ENCODE results near the gene CRTC3.
"Not testable (repeated sequence)": the region's sequence is repeated elsewhere in the genome, so short reads cannot be mapped to it uniquely, and the experiment has no call there.

CRTC3 gene, protein sequence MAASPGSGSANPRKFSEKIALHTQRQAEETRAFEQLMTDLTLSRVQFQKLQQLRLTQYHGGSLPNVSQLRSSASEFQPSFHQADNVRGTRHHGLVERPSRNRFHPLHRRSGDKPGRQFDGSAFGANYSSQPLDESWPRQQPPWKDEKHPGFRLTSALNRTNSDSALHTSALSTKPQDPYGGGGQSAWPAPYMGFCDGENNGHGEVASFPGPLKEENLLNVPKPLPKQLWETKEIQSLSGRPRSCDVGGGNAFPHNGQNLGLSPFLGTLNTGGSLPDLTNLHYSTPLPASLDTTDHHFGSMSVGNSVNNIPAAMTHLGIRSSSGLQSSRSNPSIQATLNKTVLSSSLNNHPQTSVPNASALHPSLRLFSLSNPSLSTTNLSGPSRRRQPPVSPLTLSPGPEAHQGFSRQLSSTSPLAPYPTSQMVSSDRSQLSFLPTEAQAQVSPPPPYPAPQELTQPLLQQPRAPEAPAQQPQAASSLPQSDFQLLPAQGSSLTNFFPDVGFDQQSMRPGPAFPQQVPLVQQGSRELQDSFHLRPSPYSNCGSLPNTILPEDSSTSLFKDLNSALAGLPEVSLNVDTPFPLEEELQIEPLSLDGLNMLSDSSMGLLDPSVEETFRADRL

DNA sequence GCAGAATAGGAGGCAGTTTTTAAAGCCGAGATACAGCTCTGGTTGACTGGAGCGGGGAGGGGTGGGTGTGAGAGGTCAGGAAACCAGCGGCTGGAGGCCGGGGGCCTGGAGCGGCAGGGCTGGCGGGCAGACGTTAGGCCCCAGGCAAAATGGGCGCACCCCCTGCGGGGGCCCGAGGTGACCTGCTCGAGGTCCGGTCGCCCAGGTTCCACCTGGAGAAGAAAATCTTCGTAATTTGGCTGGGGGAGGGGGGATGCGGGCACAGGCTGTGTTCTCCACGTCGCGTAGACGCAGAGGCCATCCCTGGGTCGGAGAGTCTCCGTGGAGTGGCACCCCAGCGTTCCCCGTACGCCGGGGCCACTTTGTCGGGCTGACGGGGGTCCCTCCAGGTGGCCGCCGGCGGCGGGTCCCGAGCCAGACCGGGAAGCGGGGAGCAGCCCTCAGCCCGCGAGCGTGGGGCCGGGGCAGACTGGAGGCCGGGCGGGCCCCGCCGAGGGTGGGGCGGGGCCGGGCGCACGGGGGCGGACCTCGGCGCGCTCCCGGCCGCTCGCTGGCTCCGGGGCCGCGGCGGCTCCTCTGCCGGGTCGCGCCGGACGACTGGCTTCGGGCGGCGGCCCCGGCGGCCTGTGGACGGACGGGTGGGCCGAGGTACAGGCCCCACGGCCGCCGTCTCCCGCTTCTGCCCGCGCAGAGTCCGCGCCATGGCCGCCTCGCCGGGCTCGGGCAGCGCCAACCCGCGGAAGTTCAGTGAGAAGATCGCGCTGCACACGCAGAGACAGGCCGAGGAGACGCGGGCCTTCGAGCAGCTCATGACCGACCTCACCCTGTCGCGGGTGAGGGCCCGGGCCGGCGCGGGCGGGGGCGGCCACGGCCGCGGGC lies at the start of gene CRTC3:
Gene CRTC3 (plus strand): TSS at position 553 of the 879 bp plus-strand sequence. CDS start 149 bp downstream, at position 702.
- no peak for DNase-seq (ENCODE audit: low read depth, low spot score)

DNA sequence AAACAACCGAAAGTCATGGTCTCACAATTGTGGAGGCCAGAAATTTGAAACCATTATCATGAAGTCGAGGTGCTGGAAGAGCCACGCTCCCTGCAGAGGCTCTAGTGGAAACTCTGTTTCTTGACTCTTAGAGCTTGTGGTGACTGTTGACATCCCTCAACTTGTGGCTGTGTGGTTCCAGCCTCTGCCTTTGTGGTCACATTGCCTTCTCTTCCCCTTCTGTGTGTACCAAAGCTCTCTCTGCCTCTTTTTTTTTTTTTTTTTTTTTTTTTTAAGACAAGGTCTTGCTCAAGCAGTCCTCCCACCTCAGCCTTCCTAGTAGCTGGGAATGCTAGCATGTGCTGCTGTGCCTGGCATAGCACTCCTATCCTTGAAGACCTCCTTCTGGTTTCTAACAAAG lies 48.7 kb upstream of the CRTC3 start:
- no peak for DNase-seq (ENCODE audit: low read depth, low spot score)

DNA sequence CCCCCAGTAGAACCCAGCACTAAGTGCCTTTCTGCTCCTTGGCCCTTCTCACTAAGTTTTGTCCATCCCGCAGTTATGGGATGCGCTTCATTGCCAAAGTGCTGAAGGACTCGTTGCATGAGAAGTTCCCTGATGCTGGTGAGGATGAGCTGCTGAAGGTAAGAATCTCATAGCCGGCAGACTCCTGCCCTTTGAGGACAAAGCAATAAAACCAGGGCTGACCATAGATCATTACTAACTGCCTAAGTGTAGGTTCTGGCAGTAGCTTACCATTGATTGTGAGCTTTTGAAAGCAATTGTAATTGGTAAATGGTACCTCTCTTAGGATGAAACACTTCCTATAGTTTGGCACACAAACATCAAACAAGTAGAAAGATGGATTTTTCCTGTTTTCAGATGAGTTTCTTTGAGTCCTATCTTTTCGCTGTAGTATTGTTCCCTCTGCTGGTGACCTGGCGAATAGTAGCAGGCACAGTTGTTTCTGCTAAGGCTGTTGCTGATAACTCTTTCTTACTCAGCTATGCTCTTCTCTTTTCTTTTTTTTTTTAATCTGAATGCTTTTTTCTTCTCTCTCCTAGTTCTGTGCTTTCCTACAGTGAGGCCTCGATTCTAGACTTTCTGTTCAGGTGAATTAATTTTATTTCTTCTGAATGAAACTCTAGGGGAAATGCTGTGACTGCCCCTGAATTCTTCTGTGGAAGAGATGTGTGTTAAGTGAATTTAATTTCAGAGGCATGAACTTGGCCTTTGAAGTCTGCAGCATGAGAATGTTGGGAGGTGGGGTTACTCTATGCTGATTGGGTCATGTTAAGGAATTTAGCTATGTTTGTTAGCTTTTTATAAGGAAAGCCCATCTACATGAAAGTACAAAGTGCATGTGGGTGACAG lies 47.4 kb upstream of the CRTC3 start:
- DNase-seq (ENCODE audit: low read depth, low spot score) = peak; percentile 33

DNA sequence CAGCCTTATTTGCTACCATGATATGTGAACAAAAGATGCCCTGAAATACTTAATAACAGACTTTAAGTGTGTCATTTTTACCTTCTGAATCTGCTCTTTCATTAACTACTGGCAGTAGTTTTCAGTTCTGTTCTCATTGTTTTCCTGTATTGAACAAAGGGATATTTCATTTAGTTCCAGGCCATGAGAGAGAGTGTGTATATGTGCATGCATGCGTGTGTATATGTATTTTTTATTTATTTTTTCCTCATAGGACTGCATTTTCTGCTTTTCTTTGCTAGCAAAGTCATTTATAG lies 46.8 kb upstream of the CRTC3 start:
- DNase-seq (ENCODE audit: low read depth, low spot score) = no peak

DNA sequence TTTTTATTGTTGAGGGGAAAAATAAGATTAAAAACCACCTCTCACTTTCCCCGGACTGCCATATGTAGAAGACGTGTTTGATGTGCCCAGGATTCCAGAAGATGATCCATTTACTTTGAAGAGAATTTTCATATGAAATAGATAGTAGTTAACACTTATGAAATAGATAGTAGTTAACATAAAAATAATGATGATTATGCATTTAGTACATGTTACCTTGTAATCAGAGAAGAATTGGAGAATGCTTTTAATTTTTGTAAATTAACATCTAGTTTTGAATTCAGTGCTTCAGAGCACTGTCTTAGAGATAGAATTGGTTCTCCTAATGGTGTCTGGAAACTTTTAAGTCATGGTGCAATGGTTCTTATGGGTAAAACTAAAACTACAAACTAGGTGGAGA lies 46.1 kb upstream of the CRTC3 start:
- DNase-seq (ENCODE audit: low read depth, low spot score) = no peak

DNA sequence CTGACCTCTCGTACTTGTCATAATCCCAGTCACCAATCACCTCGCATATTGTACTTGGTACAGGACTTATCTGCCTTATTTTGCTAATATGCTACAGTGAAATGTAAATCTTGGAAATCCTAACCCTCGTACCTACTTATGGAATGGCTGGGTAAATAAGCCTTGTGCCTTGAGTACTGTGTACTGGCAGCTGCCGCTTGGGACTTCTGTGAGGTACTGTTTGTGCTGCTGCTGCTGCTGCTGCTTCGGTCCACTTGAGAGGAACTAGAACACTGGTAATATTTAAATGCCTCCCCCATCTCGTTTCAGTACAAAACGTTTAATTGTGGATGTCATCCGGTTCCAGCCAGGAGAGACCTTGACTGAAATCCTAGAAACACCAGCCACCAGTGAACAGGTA lies 42.5 kb upstream of the CRTC3 start:
- DNase-seq (ENCODE audit: low read depth, low spot score) = no peak

DNA sequence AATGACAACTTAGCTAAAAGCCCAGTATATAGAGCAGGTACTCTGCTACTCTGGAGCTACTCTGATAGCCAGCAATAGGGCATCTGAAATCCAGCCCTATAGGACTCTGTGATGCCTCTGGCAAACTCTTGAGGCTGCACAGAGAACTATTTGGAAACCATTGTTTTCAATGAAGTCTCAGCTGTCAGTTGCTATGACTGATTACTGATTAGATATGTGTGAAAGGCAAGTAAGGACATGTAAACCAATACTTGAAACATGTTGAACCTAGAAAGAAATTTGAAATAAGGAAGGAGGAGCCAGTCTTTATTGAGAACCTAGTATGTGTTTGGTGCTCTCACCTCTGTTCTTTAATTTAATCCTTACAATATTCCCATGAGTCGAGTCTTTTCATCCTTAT lies 40.2 kb upstream of the CRTC3 start:
- no peak for DNase-seq (ENCODE audit: low read depth, low spot score)

DNA sequence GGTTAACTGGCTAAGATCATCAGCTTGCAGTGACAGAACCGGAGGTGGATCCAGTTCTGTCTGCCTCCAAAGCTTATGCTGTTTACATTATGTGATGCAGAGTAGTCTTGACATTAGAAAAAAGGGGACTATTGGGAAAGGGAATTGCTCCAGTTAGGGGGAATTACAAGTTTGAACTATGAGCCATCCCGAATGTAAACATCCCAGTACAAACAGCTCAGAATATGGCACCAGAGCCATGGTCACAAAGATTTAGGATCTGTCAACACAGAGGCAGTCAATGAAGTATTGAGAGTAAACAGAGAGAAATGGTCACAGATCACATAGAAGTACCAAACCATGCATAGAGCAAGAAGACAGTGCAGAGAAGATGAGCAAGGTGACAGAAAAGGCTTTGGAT lies 39.8 kb upstream of the CRTC3 start:
- DNase-seq (ENCODE audit: low read depth, low spot score) = no peak

DNA sequence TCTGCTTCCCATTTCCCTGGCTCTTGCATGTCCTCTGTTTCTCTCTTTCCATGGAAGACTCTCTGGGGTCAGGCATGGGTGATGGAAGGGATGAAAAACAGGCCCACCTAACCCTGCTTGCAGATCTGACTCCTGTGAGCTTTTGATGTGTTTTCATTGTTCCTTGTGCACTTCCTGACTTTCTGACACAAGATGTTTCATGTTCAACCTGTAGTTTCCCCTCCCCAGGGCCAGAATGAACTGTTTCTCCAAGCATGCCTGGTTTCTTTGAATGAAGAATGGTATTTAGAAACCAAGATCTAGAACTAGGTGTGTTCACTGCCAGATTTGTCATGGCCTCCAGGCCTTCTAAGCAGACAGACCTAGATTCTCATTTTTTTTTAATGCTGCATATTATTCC lies 36.1 kb upstream of the CRTC3 start:
- no peak for DNase-seq (ENCODE audit: low read depth, low spot score)

DNA sequence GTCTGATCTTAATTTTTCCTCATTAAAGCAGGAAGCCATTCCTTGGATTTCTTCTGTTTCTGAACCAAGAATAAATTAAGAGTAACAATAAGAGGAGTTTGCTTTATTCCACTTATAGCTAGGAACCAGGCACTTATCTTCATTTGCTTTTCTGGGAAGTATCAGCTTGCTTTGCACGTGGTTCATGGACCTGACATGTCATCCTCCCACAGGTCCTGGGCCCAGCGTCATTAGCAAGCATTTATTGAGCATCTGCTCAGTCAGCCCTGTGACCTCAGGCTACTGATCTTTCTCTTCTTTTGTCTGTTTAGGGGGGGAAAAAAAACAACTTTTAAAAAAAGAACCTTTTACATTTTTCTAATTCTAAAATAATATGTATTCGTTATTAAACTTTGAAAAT lies 34.7 kb upstream of the CRTC3 start:
- DNase-seq (ENCODE audit: low read depth, low spot score) = no peak

DNA sequence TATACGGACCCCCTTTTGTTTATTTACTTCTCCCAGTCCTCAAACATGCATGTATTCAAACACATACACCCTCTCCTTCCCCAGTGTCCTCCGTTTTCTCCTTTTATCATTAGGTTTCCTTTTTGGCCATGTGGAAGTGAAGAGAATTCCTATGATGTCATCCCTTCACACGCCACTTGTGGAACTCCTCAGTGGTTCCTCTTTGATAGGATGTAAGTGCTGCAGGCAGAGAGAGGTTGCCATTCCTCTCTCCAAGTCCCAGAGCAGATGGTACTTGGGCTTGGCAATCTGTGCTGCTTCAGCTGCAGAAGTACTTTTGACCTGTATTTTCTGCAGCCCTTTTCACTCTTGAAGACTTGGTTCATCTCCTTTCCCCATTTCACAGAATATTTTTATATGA lies 32.9 kb upstream of the CRTC3 start:
- DNase-seq (ENCODE audit: low read depth, low spot score) = no peak

DNA sequence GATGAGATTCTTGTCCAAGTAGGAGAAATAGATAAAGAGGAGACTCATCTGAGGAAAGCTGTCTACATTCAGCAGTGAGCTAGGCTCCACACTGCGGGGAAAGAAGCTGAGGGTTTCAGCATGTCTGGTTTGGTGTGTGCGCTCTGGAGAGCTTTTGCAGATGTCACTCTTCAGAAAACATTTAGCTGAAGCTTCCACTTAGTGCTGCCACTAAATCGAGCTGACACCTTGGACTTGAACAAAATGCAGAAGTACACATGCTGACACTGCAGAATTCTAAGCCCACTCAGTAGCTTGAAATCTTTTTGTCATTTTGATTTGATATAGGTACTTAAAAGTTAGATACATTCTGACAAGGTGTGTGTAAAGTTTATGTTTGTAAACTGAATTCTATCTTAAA lies 32.3 kb upstream of the CRTC3 start:
- no peak for DNase-seq (ENCODE audit: low read depth, low spot score)

DNA sequence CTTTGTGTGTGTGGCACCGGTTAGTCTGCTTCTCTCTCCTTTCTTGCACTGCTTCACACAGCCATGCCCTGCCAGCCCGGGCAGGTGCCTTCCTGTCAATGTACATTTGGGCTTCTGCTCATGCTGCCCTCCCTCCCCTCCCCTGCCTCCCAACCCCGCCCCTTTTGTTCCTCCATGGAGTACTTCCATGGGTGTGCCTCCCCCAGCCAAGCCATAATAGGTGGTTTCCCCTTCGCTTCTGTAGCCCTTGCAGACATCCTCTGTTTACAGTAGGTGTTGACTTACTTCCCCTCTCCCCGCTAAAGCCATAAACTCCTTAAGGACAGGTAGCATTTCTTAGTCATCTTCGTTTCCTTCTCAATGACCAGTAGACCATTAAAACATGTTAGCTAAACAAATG lies 31.8 kb upstream of the CRTC3 start:
- no peak for DNase-seq (ENCODE audit: low read depth, low spot score)

DNA sequence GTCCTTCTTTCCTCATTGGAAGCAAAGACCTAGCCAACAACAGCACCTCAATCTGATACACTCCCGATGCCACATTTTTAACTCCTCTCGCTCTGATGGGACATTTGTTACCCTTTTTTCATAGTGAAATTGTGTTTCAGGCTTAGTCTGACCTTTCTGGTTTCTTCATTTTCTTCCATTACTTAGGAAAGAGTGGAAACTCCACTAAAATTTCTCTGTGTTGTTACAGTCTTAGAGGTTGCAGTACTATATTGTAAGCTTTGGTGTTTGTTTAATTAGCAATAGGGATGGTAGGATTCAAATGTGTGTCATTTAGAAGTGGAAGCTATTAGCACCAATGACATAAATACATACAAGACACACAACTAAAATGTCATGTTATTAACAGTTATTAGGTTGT lies 29.6 kb upstream of the CRTC3 start:
- no peak for DNase-seq (ENCODE audit: low read depth, low spot score)

DNA sequence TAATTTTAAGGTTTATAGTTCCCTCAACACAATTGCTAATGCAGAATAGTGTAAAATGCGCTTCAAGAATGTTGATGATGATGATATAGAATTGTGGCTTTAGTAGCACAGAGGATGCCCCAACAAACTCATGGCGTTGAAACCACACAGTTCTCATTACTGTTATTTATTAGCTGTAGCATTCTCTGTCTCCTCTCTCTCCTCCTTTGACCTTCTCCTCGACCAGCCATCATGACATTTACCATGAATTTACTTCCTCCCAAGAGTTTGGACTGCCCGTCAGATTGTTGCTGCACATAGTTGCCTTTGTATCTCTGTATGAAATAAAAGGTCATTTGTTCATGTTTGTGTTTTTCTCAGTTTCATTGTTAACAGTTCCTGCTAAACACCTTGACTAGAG lies 27.8 kb upstream of the CRTC3 start:
- no peak for DNase-seq (ENCODE audit: low read depth, low spot score)

DNA sequence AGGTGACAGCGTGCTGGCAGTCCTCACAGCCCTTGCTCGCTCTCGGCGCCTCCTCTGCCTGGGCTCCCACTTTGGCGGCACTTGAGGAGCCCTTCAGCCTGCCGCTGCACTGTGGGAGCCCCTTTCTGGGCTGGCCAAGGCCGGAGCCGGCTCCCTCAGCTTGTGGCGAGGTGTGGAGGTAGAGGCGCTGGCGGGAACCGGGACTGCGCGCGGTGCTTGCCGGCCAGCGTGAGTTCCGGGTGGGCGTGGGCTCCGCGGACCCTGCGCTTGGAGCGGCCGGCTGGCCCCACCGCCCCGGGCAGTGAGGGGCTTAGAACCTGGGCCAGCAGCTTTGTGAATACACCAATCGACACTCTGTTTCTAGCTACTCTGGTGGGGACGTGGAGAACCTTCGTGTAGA lies 18.9 kb upstream of the CRTC3 start:
- not testable (repeated sequence) for DNase-seq (ENCODE audit: low read depth, low spot score)

DNA sequence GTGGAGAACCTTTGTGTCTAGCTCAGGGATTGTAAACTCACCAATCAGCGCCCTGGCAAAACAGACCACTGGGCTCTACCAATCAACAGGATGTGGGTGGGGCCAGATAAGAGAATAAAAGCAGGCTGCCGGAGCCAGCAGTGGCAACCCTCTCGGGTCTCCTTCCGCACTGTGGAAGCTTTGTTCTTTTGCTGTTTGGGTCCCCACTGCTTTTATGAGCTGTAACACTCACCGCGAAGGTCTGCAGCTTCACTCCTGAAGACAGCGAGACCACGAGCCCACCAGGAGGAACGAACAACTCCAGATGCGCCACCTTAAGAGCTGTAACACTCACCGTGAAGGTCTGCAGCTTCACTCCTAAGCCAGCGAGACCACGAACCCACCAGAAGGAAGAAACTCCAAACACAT lies 18.5 kb upstream of the CRTC3 start:
- not testable (repeated sequence) for DNase-seq (ENCODE audit: low read depth, low spot score)

DNA sequence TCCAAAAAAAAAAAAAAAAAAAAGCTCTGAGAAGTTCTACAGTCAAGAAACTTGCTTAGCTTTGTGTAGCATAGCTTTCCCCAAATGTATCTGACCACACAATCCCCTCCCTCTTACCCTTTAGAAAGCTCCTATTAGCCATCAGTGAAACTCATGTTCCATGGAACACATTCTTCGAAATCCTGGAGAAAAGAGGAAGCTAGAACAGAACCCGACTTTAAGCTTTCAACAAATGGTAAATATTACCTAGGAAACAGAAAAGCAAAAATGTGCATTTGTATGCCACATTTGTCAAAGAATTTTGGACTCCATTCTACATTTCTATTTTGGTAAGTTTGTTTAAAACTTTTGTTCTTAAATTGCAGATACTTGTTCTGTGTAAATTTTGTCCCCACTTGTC lies 17.4 kb upstream of the CRTC3 start:
- DNase-seq (ENCODE audit: low read depth, low spot score) = no peak

DNA sequence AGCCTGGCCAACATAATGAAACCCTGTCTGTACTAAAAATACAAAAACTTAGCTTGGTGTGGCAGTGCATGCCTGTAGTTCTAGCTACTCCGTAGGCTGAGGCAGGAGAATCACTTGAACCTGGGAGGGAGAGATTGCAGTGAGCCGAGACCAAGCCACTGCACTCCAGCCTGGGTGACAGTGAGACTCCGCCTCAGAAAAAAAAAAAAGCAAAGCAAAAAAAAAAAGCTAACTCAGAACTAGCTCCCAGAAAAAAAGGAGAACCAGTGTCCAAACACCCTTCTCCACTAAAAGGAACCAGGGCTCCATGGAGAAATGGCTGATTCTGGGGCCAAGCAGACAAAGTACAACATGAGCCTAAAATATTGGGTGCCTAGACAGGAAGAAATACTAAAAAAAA lies 16.7 kb upstream of the CRTC3 start:
- no peak for DNase-seq (ENCODE audit: low read depth, low spot score)

DNA sequence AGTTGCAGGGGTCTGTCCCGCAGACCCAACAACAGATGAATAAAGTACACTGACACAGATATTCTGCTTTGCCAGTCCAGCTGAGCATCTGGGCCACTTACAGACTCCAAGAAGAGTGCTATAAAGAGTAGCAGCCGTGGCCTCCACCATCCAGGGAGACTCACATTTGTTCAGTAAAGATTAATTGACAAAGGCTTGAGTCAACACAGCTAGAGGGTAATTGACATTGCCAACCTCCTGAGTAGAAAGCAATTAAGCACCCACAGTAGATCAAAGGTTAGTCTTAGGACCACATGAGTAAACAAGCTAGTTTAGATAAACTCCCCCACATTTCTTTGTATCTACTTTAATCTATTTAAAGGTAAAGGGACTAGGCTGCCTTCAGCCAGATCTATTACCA lies 16.3 kb upstream of the CRTC3 start:
- no peak for DNase-seq (ENCODE audit: low read depth, low spot score)

DNA sequence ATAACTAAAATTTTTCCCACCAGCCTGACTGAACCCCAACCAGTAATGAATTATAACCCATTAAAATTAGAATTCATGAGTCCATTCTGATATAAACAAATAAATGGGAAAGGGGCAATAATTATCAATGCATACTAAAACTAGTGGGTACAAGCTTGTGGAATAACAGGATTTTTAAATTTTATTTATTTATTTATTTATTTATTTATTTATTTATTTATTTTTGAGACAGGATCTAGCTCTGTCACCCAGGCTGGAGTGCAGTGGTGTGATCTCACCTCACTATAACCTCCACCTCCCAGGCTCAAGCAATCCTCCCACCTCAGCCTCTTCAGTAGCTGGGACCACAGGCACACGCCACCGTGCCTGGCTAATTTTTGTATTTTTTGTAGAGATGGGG lies 15.8 kb upstream of the CRTC3 start:
- not testable (repeated sequence) for DNase-seq (ENCODE audit: low read depth, low spot score)

DNA sequence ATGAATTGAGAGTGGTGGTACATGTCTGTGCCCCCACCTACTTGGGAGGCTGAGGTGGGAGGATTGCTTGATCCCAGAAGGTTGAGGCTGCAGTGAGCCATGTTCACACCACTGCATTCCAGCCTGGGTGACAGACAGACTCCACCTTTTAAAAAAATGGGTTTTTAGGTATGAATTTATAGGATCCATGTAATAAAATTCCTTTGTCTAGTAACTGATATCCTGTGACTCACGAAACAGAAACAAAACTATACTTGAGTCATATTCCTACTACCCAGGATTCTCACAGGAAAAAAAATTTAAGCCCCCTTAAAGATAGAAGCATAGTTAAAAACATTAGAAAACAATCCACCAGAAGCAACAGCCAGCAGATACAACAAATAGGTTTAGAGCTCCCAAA lies 10.0 kb upstream of the CRTC3 start:
- no peak for DNase-seq (ENCODE audit: low read depth, low spot score)
